Measurements from ENCODE around the gene RAPGEF4.

DNA sequence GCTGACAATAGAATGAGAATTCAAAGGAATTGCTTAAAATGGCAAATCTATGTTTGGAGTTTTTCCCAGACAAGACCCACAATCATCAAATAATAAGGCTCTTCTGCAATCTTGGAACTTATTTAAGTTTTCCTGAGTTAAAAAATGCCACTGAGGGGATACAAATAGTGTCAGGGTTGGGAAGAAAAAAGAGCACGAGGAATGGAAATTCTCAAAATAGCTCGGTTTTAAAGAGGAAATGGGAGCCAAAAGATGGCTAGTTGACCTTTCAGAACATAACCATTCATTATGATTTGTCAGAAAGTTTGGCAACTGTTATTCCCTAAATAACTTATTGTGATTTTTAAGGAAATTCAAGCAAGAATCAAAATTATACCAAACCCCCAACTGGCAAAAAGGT is 127.7 kb downstream of the RAPGEF4 start:
- TF ChIP-seq, protein P1, sequence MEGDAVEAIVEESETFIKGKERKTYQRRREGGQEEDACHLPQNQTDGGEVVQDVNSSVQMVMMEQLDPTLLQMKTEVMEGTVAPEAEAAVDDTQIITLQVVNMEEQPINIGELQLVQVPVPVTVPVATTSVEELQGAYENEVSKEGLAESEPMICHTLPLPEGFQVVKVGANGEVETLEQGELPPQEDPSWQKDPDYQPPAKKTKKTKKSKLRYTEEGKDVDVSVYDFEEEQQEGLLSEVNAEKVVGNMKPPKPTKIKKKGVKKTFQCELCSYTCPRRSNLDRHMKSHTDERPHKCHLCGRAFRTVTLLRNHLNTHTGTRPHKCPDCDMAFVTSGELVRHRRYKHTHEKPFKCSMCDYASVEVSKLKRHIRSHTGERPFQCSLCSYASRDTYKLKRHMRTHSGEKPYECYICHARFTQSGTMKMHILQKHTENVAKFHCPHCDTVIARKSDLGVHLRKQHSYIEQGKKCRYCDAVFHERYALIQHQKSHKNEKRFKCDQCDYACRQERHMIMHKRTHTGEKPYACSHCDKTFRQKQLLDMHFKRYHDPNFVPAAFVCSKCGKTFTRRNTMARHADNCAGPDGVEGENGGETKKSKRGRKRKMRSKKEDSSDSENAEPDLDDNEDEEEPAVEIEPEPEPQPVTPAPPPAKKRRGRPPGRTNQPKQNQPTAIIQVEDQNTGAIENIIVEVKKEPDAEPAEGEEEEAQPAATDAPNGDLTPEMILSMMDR (IDR thresholded peaks at IDR 0.05), result no peak
- TF ChIP-seq POLR2AphosphoS5 (IDR thresholded peaks at IDR 0.05) (no peak), POLR2A (IDR thresholded peaks at IDR 0.05) (no peak), EP300 (IDR thresholded peaks at IDR 0.05) (no peak)

All from sigmoid colon (tissue), 4 donors.